HepG2 (cell line): ENCODE results near the gene SPRED2.

Experiments used
- CBFB ChIP-seq: sonication (generic); formaldehyde crosslinking; IDR thresholded peaks from 2 replicates; pipeline ENCODE4 v1.4.0; 2020; ENCODE audit warnings: missing genetic modification reagents
- CTCF ChIP-seq: sonication (generic); formaldehyde crosslinking; IDR thresholded peaks from 2 replicates; pipeline ENCODE4 v1.5.0; 2020; ENCODE audit warnings: mild to moderate bottlenecking, missing genetic modification reagents, moderate library complexity
- KMT2B ChIP-seq: IDR thresholded peaks from 2 replicates; pipeline ENCODE4 v1.6.1; 2016; ENCODE audit warnings: missing genetic modification reagents, missing compliant biosample characterization
- NR2C2 ChIP-seq: sonication (generic); formaldehyde crosslinking; IDR thresholded peaks from 2 replicates; pipeline ENCODE4 v1.4.0; 2020; ENCODE audit warnings: missing genetic modification reagents, mild to moderate bottlenecking, moderate library complexity, borderline replicate concordance
- POLR2A ChIP-seq, 2 experiments: IDR thresholded peaks; 2 replicates each; pipeline ENCODE4 v1.6.1; 2011; ENCODE audit warnings: low read depth in 2 of 2, low read length in 2 of 2, mild to moderate bottlenecking in 1 of 2, moderate library complexity in 1 of 2; ENCODE audit not compliant: insufficient read depth in 1 of 2
- POLR2AphosphoS5 ChIP-seq: IDR thresholded peaks from 2 replicates; pipeline ENCODE4 v1.6.1; 2012; ENCODE audit warnings: low read depth, low read length
- SOX5 ChIP-seq: IDR thresholded peaks from 2 replicates; pipeline ENCODE4 v1.6.1; 2016; ENCODE audit warnings: borderline replicate concordance
- SRSF1 ChIP-seq: fragments of 200-400 bp; formaldehyde crosslinking; optimal IDR thresholded peaks from 2 replicates; pipeline ENCODE3; 2017; ENCODE audit warnings: mild to moderate bottlenecking, low read depth, low read length, moderate library complexity
- SYNCRIP ChIP-seq: fragments of 200-400 bp; formaldehyde crosslinking; IDR thresholded peaks from 2 replicates; pipeline ENCODE4 v1.6.1; 2018; ENCODE audit warnings: mild to moderate bottlenecking, low read depth, low read length; ENCODE audit not compliant: insufficient read depth
- YY1 ChIP-seq: IDR thresholded peaks from 2 replicates; pipeline ENCODE4 v1.6.1; 2011; ENCODE audit warnings: low read length, low read depth, moderate library complexity, mild to moderate bottlenecking; ENCODE audit not compliant: insufficient read depth, insufficient replicate concordance
- ZFP62 ChIP-seq: sonication (generic); formaldehyde crosslinking; IDR thresholded peaks from 2 replicates; pipeline ENCODE4 v1.4.0; 2020; ENCODE audit warnings: missing genetic modification reagents

GRCh38 chr2:65334714-65335113 is 97.7 kb downstream of the SPRED2 start:
- TF ChIP-seq POLR2AphosphoS5 (no peak), CTCF (no peak), KMT2B (CRISPR knock-in tag) (no peak), SOX5 (CRISPR knock-in tag) (no peak), SRSF1 (no peak), SYNCRIP (no peak), NR2C2 (CRISPR knock-in tag) (no peak), CBFB (CRISPR knock-in tag) (no peak), YY1 (no peak), ZFP62 (CRISPR knock-in tag) (no peak), POLR2A (IDR thresholded peaks at IDR 0.05; ENCODE audit: insufficient read depth in 1 of 2, low read depth in 2 of 2, low read length in 2 of 2) (no peak)
